HEK293 (cell line): Measurements from ENCODE around the gene FGF12.

Experiments
- PATZ1 ChIP-seq: fragments of 450-650 bp; formaldehyde crosslinking; IDR thresholded peaks from 2 replicates; pipeline ENCODE4 v1.5.1; 2016; ENCODE audit warnings: missing biosample characterization, missing genetic modification characterization
- PRDM10 ChIP-seq: fragments of 450-650 bp; formaldehyde crosslinking; IDR thresholded peaks from 2 replicates; pipeline ENCODE4 v1.5.1; 2016; ENCODE audit warnings: missing biosample characterization, missing genetic modification characterization
- TRIM28 ChIP-seq: IDR thresholded peaks from 2 replicates; pipeline ENCODE4 v1.6.1; 2011; ENCODE audit warnings: low read length, control low read depth, borderline replicate concordance
- ZBTB1 ChIP-seq: fragments of 450-650 bp; formaldehyde crosslinking; IDR thresholded peaks from 2 replicates; pipeline ENCODE4 v1.5.1; 2016; ENCODE audit warnings: missing biosample characterization, missing genetic modification characterization
- ZBTB20 ChIP-seq: fragments of 450-650 bp; formaldehyde crosslinking; IDR thresholded peaks from 2 replicates; pipeline ENCODE4 v1.5.1; 2016; ENCODE audit warnings: missing biosample characterization, missing genetic modification characterization
- ZNF221 ChIP-seq: fragments of 450-650 bp; formaldehyde crosslinking; IDR thresholded peaks from 2 replicates; pipeline ENCODE4 v1.5.1; 2017; ENCODE audit warnings: missing biosample characterization, missing genetic modification characterization, borderline replicate concordance
- ZNF274 ChIP-seq, 2 experiments: fragments of 200-500 bp in 1 of 2; fragments of 450-650 bp in 1 of 2; sonication (Bioruptor generic) in 1 of 2; formaldehyde crosslinking in 1 of 2; IDR thresholded peaks; 2 replicates each; pipeline versions ENCODE4 v1.5.1 to v1.6.1; 2014 to 2016; ENCODE audit warnings: borderline replicate concordance in 1 of 2, inconsistent platforms in 1 of 2, low read length in 1 of 2, missing biosample characterization in 1 of 2, missing genetic modification characterization in 1 of 2
- ZNF302 ChIP-seq: fragments of 450-650 bp; formaldehyde crosslinking; IDR thresholded peaks from 2 replicates; pipeline ENCODE4 v1.5.1; 2016; ENCODE audit warnings: missing biosample characterization, missing genetic modification characterization, low read depth
- ZNF324 ChIP-seq: fragments of 450-650 bp; formaldehyde crosslinking; IDR thresholded peaks from 2 replicates; pipeline ENCODE4 v1.5.1; 2016; ENCODE audit warnings: missing biosample characterization, missing genetic modification characterization
- ZNF843 ChIP-seq: fragments of 450-650 bp; formaldehyde crosslinking; IDR thresholded peaks from 2 replicates; pipeline ENCODE4 v1.5.1; 2016; ENCODE audit warnings: missing biosample characterization, missing genetic modification characterization
- TF ChIP-seq, protein P1 (sequence below): fragments of 450-650 bp; formaldehyde crosslinking; IDR thresholded peaks from 2 replicates; pipeline ENCODE4 v1.5.1; 2016; ENCODE audit warnings: missing biosample characterization, missing genetic modification characterization
- TF ChIP-seq, protein P2 (sequence below): fragments of 450-650 bp; formaldehyde crosslinking; IDR thresholded peaks from 2 replicates; pipeline ENCODE4 v1.5.1; 2016; ENCODE audit warnings: missing biosample characterization, missing genetic modification characterization, low read depth
- TF ChIP-seq, protein P3 (sequence below): fragments of 450-650 bp; formaldehyde crosslinking; IDR thresholded peaks from 2 replicates; pipeline ENCODE4 v1.5.1; 2017; ENCODE audit warnings: missing biosample characterization, missing genetic modification characterization

DNA sequence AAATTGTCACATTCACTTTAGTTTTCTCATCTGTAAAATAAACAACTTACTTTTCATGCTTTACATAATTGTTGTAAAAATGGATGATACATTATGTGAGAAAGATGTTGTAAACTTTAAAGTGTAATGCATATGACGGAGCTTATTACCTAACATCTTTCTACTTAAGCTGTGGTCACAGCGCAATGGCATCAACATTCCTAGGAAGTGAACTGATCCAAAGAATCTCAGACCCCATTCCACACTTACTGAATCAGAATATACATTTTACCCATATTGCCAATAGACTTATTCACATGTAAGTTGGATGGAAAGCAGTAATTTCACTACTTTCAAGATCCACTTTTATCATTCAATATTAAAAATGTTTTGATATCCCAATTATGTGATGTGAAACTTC, 497.5 kb downstream of the FGF12 start:
- TF ChIP-seq ZNF843 (tag by site-specific recombination) (no peak), PRDM10 (tag by site-specific recombination) (no peak), ZNF274 (IDR thresholded peaks at IDR 0.05; ENCODE audit: low read length) (no peak), ZNF274 (tag by site-specific recombination; IDR thresholded peaks at IDR 0.05; ENCODE audit: borderline replicate concordance) (no peak), ZNF324 (tag by site-specific recombination) (no peak), ZNF221 (tag by site-specific recombination) (no peak), TRIM28 (no peak), ZNF302 (tag by site-specific recombination) (no peak), ZBTB20 (no peak), ZBTB1 (no peak), PATZ1 (tag by site-specific recombination) (no peak)
- TF ChIP-seq, protein P1, sequence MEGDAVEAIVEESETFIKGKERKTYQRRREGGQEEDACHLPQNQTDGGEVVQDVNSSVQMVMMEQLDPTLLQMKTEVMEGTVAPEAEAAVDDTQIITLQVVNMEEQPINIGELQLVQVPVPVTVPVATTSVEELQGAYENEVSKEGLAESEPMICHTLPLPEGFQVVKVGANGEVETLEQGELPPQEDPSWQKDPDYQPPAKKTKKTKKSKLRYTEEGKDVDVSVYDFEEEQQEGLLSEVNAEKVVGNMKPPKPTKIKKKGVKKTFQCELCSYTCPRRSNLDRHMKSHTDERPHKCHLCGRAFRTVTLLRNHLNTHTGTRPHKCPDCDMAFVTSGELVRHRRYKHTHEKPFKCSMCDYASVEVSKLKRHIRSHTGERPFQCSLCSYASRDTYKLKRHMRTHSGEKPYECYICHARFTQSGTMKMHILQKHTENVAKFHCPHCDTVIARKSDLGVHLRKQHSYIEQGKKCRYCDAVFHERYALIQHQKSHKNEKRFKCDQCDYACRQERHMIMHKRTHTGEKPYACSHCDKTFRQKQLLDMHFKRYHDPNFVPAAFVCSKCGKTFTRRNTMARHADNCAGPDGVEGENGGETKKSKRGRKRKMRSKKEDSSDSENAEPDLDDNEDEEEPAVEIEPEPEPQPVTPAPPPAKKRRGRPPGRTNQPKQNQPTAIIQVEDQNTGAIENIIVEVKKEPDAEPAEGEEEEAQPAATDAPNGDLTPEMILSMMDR (tag by site-specific recombination): no peak
- TF ChIP-seq, protein P2, sequence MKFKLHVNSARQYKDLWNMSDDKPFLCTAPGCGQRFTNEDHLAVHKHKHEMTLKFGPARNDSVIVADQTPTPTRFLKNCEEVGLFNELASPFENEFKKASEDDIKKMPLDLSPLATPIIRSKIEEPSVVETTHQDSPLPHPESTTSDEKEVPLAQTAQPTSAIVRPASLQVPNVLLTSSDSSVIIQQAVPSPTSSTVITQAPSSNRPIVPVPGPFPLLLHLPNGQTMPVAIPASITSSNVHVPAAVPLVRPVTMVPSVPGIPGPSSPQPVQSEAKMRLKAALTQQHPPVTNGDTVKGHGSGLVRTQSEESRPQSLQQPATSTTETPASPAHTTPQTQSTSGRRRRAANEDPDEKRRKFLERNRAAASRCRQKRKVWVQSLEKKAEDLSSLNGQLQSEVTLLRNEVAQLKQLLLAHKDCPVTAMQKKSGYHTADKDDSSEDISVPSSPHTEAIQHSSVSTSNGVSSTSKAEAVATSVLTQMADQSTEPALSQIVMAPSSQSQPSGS (tag by site-specific recombination): no peak
- TF ChIP-seq, protein P3, sequence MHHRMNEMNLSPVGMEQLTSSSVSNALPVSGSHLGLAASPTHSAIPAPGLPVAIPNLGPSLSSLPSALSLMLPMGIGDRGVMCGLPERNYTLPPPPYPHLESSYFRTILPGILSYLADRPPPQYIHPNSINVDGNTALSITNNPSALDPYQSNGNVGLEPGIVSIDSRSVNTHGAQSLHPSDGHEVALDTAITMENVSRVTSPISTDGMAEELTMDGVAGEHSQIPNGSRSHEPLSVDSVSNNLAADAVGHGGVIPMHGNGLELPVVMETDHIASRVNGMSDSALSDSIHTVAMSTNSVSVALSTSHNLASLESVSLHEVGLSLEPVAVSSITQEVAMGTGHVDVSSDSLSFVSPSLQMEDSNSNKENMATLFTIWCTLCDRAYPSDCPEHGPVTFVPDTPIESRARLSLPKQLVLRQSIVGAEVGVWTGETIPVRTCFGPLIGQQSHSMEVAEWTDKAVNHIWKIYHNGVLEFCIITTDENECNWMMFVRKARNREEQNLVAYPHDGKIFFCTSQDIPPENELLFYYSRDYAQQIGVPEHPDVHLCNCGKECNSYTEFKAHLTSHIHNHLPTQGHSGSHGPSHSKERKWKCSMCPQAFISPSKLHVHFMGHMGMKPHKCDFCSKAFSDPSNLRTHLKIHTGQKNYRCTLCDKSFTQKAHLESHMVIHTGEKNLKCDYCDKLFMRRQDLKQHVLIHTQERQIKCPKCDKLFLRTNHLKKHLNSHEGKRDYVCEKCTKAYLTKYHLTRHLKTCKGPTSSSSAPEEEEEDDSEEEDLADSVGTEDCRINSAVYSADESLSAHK (tag by site-specific recombination): no peak
